ENCODE results near the gene MRPS25.

Gene MRPS25

DNA sequence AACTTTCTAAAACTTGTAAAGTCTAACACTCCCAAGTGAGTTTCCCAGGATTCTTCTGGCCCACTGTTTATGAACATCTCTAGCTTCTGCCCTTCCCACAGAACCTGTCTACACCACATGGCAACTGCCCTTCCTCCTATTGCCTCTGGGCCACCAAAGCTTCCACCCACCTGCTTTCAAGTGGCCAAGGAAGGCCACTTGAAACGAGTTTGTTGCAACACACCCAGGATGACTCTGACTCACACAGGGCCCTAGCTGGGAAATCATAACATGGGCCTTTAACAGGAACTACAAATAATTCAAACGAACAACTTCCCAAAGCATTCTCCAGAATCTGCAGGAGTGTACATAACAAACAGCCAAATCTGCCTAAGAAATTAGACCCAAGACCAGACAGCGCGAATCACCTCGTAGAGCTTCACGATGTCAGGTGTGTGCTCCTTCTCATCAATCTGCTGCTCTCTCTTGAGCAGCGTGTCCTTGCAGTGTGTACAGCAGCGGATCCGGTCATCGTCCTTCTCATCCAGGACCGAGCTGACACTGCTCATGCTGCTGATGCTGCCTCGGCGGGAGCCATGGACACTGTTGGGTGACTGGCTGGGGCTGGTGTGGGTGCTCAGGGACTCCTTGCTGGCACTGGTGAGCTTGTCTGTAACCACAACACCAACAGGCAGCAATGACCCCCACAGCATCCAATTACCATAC is 17.0 kb upstream of the MRPS25 start:
- DNase-seq (ENCODE audit: low read depth, low spot score): no peak

GRCh38 chr3:15079091-15079490 is 14.0 kb upstream of the MRPS25 start:
- DNase-seq (ENCODE audit: low read depth, low spot score): no peak

GRCh38 chr3:15074500-15074899 is 9.4 kb upstream of the MRPS25 start:
- DNase-seq (ENCODE audit: low read depth, low spot score): no peak

GRCh38 chr3:15071699-15072098 is 6.6 kb upstream of the MRPS25 start:
- no peak for DNase-seq (ENCODE audit: low read depth, low spot score)

DNA sequence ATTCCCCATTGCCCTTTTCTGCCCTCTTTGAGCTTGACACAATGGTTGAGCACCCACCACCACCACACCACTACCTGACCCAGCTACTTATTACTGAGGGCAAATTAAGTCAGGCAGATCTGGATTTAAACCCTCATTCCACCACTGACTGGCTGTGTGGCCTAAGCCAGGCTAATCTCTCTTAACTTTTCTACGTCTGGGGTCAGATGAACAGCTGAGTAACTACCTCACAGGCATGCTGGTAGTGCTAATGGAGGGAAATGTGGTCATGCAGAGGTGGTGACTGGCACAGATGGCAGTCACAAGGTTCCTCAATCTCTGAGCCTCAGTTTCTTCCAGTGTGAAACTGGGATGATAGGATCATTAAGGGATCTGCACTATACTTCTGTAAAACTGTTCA is 4.3 kb upstream of the MRPS25 start:
- DNase-seq (ENCODE audit: low read depth, low spot score): no peak

- no peak for DNase-seq (ENCODE audit: low read depth, low spot score)
Observed at GRCh38 chr3:15066467-15066866, 1.4 kb upstream of the MRPS25 start.

DNA sequence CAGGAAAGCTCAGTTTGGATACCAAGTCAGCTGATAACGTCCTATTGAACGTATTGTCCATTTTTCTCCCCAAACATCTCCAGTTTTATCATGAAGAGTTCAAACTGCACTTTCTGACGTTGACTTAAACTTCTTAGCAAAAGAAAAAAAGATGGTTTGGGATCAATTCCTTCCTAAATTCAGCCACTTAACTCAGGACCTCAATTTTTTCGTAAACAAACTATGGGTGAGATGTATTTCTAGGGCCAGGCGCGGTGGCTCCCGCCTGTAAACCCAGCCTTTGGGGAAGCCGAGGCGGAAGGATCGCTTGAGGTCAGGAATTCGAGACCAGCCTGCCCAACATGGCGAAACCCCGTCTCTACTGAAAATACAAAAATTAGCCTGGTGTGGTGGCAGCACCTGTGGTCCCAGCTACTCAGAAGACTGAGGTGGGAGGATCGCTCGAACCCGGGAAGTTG is 464 bp upstream of the MRPS25 start:
- DNase-seq (ENCODE audit: low read depth, low spot score): peak; percentile 24

GRCh38 chr3:15064299-15064834 is 748 bp downstream of the MRPS25 start:
- DNase-seq (ENCODE audit: low read depth, low spot score): peak; percentile 38

GRCh38 chr3:15063656-15064286 is 1.3 kb downstream of the MRPS25 start:
- no peak for DNase-seq (ENCODE audit: low read depth, low spot score)

- DNase-seq (ENCODE audit: low read depth, low spot score): peak; percentile 15
Observed at GRCh38 chr3:15063238-15063637, 1.9 kb downstream of the MRPS25 start.

DNA sequence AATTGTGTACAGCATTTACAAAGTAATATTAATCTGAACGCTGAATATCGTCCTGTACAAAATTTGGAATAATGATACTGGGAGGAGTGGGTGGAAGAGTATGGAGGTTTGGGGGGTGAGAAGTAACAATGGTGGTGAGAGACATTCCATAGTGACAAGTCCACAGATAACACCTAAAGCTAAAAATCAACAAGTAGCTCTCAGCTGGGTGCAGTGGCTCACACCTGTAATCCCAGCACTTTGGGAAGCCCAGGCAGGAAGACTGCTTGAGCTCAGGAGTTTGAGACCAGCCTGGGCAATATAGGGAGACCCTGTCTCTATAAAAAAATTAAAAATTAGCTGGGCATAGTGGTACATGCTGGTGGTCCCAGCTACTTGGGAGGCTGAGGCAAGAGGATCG is 5.1 kb downstream of the MRPS25 start:
- DNase-seq (ENCODE audit: low read depth, low spot score): no peak

DNA sequence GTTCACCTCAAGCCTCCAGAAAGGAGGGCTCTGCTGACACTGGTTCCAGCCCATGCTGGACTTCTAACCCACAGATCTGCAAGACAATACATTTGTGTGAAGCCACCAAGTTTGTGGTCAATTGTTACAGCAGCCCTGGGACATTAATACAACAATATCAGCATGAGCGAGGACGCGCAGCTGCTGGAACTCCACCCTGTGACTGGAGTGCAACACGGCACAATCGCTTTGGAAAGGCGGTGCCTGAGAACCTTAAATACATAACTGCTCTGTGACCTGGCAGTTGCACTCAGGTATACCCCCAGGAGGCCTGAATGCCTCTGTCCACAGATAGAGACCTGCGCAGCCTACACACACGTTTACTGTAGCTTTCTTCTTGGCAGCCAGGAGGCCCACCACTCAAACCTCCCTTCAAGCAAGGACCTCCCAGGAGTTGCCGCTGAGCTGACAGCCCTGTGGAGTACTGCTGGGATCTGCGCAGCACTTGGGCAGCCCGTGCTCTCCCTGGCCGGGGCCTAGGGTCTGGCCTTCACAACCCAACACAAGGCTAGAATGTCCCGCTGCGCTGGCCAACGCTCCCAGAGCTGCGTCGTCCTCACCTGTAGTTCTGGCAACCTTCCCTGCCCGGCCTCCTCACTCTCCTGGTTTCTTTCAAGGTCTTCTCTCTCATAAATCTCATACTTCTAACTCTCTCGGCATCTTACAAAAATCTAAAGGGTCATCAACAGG is 8.3 kb downstream of the MRPS25 start:
- DNase-seq (ENCODE audit: low read depth, low spot score): peak; percentile 15

DNA sequence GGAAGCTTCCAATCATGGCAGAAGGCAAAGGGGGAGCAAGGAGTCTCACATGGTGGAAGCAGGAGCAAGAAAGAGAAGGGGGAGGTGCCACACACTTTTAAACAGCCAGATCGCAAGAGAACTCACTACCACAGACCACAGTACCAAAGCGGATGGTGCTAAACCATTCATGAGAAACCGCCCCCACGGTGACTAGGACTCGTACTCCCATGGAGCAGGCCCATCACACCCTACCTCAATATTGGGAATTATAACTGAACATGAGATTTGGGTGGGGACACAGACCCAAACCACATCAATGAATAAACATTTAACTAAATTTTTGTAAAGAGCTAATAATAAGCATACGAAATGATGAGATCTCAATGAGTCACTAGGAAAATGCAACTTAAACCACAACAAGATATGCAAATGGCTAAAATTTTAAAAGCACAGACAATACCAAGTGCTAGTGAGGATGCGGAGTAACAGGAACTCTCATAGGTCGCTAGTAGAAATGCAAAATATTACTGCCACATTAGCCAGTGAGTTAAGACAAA is 10.0 kb downstream of the MRPS25 start:
- no peak for DNase-seq (ENCODE audit: low read depth, low spot score)

DNA sequence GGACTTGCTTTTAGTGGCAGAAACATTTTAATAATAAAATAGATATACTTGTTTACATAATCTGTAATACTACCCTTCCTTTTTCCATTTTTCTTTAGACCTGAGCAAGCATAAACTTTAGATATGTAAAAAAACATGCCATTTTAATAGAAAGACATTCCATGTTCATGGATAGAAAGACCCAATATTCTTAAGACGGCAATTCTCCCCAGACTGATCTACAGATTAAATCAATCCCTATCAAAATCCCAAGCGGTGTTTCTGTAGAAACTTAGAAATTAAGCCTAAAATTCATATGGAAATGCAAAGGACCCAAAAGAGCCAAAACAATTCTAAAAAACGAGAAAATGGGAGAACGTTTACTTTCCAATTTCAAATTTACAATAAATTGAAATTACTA is 11.6 kb downstream of the MRPS25 start:
- DNase-seq (ENCODE audit: low read depth, low spot score): no peak

GRCh38 chr3:15052335-15053242 is 12.5 kb downstream of the MRPS25 start:
- DNase-seq (ENCODE audit: low read depth, low spot score): peak; percentile 71

DNA sequence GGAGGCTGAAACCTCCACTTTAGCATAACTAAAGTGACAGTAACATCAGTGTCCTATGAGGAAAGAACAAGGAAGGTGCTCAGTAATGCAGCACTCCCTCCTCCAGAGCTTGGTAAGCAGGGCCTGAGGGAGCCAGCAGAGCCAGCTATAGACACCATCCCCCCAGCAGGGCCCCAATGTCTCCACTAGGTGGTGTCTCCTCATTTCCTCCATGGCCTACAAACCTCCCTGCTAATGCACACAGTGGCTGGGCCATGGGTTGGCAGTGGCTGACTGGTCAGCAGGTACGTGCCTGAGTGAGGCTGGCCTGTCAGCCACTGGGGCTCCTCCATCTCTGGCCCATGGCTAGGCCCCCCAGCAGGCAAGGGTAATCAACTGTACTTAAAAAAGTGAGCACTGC is 13.6 kb downstream of the MRPS25 start:
- peak; percentile 89 for DNase-seq (ENCODE audit: low read depth, low spot score)

DNA sequence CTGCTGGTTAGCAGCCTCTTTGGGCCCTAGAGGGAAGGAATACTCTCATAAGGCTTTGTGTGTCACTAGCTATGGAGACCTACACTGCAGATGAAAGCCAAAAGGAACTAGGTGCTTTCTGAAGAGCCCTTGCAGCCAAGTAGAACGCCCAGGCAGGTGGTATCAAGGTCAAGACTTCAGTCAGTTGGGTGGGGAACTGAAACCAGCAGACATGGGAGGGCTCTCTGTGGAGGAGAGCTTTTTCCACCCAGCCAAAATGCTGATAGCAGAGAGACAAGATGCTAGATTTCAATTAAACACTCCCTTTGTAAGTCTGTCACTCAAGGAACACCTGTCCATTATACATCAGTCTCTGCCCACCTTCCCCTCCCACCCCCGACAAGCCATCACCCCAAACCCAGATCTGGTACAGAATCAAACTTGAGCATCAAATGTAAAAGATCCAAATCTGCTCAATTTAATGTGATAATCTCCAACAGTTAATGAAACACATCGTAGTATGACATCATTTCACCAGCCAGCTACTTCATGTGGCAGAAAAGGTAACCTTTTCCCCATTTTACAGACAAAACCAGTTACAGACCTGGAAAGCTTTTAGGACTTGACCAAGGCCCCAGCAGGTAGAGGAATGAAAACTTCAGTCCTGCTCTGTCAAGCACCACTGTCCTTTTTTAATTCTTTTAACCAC is 14.6 kb downstream of the MRPS25 start:
- DNase-seq (ENCODE audit: low read depth, low spot score): no peak

GRCh38 chr3:15049584-15049983 is 15.5 kb downstream of the MRPS25 start:
- DNase-seq (ENCODE audit: low read depth, low spot score): no peak

DNA sequence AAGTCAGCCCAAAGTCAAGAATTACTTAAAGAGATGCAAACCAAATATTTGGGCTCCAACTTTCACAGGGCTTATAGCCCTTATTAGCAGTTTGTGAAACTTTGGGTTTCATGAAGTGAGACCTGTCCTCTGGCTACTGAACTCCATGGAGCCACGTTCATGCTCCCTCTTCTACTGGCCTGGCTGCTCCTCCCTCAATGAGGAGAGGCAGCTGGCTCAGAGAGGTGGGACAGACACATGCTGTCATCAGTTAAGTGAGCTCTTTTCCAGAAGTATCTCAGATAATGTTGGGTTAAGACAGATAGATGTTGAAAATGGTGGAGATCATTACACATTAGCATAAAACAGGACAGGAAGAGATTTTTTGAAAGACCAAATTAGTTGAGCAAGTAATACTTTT is 19.4 kb downstream of the MRPS25 start:
- no peak for DNase-seq (ENCODE audit: low read depth, low spot score)

DNA sequence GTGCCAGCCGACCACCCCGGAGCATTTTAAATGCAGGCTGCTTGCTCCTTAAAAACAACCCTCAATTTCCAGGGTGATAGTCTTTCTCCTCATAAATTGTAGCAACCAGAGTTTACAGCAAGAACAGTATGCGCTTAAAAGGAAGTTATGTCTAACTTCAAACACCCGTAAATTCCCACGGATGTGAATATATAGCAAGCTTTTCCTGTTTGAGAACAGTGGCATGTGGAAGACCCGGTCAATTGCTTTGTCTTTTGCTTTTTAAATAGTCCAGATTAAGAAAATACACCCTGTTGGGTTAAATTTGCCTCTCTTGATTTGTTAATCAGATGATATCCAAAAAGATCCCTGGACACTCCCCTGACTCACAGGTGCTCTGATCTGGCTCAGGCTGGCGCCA is 20.8 kb downstream of the MRPS25 start:
- DNase-seq (ENCODE audit: low read depth, low spot score): no peak

Measured in ELF-1 (cell line).